GM19043 (cell line): Measurements from ENCODE around the gene VAV2.

Experiments
- ATAC-seq: cut with Tn5 transposase; IDR thresholded peaks from one replicate; pipeline ENCODE4 v1.9.1; 2021; ENCODE audit warnings: low read depth; ENCODE audit not compliant: unreplicated experiment

The VAV2 gene

GRCh38 chr9:133981958-133982681, 10.0 kb downstream of the VAV2 start:
- ATAC-seq = no peak

GRCh38 chr9:133981589-133981957, 10.6 kb downstream of the VAV2 start:
- no peak for ATAC-seq

DNA sequence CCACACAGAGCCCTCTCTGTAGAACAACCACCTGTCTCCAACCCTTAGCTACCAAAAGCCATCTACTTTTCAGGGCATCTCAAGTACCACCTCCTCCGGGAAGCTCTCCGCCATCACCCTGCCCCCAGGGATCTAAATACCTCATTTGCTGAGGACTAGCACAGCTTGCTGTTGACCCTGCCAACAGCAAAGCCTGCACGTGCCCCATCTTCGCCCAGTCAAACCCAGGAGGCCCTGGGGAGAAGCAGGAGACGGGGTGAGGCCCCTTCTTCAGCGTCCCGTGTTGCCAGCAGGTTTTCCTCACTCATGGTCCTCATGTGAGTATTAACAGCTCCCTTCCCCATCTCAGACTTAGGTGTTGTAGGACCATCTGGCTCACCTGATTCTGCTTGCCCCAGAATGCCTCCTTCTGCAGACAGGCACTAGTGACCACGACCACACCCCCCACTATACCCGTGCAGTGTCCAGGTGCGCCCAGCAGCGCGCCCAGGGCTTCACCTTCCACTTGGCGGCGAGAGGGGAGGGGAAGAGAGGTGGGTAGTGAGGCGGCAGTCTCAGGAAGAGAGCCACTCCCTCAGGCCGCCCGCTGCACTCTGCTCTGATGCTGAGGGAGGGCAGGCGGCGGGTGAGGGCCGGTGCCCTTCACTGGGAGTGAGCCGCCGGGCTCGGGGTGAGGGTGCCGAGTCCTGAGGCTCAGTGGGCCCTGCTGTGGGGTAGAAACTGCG, 11.1 kb downstream of the VAV2 start:
- ATAC-seq = no peak

DNA sequence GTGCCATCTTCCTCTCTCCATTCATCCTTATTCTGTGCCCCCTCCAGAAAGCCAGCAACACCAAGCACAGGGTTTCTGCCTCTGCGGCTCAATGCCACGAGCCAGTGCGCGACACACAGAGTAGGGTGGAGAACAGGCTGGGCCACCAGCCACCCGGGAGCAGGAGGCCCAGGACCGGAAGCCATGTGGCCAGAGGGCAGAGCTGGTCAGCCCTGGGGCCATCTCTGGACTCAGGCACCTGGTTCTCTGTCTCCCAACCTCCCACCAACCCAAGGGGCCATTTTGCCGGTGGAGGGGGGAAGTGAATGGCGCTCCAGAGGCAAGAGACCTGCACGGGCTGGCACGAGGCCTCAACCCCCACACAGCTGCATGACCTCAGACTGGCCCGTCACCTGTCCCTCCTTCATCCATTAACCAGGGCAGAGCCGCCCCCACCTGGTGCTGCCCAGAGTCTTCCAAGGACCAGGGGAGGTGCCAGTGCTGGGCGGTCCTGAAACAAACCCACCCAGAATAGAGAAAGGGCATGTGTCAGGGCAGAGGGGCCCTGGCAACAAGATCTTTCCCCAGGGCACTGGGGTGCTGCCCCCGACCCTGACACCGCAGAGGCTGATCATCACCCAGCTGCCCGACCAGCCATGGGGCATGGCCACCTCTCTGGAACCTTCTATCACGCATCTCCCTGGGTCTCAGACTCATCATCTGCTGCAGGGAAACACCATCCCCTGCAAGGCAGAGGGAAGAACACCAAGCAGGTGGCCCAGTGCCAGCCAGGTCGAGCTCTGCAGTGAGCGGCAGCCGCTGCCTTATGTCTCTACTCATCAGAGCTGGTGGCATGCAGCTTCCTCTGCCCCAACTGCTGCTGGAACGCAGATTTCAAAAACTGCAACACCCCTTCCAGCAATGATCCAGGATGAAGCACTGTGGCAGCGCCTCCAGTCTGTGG, 11.9 kb downstream of the VAV2 start:
- no peak for ATAC-seq

DNA sequence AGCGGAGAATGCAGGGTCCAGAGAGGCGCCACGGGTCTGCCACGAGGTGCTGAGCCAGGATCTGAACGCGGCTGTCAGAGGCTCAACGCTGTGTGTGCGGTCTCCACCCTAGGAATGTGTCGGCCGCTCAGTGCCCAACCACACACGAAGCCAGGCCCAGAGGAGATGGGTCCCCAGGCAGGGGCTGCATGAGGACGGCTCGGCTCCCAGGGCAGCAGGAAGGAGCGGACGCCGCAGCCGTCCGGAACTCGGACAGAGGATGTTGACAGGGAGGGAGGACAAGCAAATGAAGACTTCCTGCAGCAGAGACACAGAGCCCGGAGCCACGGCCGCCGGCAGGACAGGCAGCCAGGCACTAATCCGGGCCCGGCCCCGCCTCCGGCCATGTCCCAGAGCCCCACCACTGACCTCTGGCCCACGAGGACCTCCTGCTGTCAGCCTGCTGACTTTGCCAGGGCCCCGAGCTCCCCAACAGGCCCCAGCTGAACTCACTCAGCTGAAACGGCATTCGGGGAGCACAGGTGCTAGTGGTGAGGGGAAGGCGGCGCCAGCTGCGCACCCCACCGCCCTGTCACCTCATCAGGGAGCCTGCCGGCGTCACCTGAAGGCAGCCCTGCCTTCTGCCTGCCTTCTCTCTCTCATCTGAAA, 12.7 kb downstream of the VAV2 start:
- ATAC-seq = no peak

DNA sequence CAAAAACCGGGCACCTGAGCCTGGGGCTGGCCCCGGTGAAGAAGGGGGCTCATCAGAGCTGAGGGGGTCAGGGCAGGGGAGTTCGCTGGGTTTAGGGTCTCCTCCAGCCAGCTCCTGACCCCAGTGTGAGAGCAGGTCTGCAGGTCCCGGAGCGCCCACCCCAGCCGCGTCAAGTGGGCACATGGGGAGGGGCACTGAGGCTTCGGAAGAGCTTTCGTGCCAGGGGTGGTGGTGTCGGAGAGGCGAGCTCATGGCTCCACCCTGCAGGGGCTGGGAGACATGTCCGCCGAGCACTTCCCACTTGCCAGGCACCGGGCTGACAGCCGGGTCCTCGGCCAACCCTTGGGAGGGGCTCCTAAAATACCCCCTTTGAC, 13.2 kb downstream of the VAV2 start:
- ATAC-seq = no peak

DNA sequence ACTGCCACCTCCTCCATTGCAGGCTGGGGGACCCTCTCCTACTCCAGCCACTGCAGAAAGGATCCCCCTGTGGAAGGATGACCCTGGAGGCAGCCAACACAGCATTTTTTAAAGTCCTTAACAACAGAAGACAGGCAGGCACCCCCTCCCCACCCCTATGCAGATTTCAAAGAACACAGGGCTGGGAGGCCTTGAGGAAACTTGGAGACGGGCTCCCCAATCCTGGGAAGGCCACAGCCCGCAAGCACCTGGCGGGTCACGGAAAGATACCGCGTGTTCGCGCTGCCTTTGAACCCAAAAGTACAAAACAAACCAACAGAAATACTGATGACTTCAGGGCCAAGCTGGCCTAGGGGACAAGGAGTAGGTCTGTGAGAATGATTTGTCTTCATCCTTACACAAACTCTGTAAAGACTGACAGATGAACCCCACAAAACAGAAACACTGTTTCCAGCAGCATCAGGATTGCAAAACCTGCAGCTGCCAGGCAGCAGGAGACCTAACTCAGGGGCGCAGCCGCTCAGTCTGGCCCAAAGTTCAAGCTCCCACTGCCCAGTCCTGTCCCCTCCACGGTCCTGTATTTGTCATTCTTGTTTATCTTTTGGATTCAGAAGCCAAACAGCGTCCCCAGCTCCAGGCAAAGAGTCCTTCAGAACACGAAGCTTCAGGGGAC, 13.8 kb downstream of the VAV2 start:
- ATAC-seq = no peak

GRCh38 chr9:133977421-133978201, 14.5 kb downstream of the VAV2 start:
- no peak for ATAC-seq

DNA sequence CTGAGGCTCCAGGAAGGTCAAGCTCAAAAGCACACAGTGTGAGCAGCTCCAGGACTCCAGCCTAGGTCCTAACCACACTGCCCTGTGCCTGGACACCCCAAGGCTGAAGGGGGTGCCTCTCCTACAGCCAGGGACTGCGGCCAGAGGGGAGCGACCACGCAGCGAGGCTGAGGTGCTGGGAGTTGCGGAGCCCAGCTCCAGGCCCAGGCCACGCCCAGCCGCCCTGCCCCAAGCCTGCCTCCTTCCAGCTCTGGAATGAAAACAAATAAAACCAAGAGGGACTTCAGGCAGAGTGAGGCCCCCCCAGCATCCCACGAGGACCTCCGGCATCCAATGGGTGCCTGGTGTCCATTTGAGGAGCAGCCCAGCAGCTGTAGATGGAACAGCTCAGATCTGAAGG, 15.2 kb downstream of the VAV2 start:
- ATAC-seq = no peak

DNA sequence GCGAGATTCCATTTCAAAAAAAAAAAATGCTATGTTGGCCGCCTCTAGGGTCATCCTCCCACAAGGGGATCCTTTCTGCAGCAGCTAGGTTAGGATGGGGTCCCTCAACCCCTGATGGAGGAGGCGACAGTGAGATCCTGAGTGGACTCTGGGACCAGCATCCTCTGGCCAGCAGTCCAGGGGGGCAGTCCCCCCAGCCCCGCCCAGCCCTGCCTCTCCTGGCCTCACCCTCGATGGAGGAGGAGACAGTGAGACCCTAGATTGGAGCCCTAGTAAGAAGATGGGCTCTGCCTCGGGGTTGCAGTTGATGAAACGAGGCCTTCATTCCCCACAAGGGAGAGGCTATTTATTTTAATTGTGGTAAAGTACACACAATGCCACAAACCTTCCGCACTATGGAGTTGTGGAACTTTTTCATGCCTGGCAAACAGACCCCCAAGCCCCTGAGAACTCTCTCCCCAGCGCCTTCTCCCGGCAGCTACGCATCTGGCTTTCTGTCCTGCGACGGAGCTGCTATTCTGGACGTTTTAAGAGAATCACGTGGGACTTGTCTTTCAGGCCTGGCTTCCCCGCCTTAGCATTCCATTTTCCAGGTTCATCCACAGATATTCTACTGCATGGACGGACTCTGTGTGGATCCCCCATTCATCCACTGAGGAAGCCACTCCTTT, 15.8 kb downstream of the VAV2 start:
- ATAC-seq = no peak

DNA sequence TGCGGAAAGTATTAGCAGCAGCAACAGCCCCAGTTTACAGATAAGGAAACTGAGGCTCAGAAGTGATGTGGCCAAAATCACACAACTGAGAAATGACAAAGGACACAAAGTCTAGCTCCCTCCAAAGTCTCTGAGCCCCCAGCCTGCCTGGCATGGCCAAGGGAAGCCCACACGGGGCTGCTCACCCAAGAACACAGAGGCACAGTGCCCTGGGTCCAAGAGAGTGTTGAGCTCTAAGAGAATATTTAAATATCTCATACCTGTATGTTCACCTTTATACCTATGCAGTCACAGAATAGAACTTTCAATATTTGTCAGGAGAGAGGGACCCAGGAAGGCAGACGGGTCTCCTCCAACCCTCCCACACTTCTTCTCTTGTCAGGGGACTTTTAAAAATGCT, 16.6 kb downstream of the VAV2 start:
- ATAC-seq = no peak

- ATAC-seq = no peak
These were observed 17.3 kb downstream of the VAV2 start for GRCh38 chr9:133974631-133975341.

- no peak for ATAC-seq
These were observed 18.1 kb downstream of the VAV2 start for GRCh38 chr9:133973791-133974630.

DNA sequence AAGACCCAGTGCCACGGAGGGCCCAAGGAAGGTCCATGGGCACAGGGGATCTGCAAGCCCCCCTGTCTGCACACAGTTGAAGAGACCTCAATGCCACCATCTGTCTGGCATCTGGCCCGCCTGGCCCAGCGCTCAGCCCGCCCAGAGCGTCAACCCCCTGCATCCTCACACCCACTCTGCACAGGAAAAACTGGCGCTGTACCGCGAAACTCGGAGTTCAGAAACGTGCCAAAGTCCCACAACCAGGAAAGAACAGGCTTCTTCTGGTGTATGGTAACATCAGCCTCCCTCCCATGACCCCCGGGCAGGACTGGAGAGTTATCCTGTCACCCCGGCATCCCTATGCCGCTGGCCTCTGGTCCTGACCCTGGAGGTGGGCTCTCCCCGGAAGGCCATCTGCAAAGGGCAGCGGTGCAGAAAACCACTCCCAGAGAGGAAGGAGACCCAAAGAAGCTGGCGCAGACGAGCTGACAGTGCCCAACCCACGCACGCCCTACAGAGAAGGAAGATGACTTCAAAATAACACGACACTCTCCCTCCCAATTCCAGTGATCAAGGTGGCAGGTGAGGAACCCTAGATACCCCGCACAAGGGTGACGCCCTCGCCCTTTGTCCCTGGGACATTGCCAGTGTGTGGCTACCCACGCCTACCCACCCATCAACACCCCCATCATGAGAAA, 18.9 kb downstream of the VAV2 start:
- ATAC-seq = no peak

DNA sequence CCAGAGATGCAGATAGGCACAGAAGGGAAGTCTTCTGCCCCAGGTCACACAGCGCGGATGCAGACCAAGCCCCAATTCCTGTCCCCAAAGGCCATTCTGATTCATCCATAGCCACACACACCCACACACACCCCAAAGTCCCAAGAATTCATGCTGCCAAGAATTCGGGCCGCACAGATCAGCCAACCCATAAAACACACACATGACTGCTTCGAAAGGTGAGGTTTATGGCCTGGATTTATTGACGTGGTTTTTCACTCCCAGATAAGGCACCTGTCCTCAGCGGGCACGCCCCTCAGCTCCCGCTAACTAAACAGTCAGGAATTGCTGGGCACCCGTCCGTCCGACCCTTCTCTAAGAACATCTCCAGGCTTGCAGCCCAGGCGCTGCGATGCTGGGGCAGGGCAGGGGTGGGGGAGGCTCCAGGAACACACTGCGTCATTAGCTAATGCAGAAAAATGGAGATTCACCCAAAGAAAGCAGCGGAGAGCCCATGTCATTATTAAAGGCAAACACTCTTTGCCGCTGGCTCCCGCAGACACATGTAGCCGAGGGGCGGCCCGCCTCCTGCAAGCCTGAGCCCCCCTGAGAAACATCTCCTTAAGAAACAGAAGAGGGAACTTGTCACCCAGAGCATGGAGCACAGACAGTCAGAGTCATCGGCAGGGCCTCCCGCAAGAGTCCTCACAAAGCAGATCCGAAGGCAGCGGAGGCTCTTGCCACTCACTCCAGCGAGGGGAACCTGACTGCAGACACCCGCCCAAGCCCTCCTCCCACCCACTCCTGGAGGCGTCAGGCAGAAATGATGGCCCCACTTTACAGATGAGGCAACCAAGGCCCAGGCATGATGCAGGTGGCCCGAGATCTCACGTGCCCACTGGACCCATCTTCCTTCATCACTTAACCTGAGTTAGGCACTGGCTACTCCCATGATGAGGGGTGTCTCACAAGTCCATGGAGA, 19.9 kb downstream of the VAV2 start:
- ATAC-seq = no peak
